VCaP (cell line): ENCODE measurements around the gene NECAB3.

ENCODE experiments used
- H3K27ac ChIP-seq: fragments of 450-650 bp; 2 replicates; pipeline ENCODE4 v1.5.1; 2017
- CTCF ChIP-seq: fragments of 450-650 bp; conservative IDR thresholded peaks from 2 replicates; pipeline ENCODE4 v1.5.1; 2017; ENCODE audit warnings: mild to moderate bottlenecking, moderate library complexity

NECAB3 gene

GRCh38 chr20:33647603-33648395 lies 26.4 kb downstream of the NECAB3 start:
- peak; percentile 39; the same call in 1 of the 2 replicates for TF ChIP-seq CTCF
- peak overlapping the region; percentile 99 for H3K27ac ChIP-seq

- H3K27ac ChIP-seq: peak overlapping the region; percentile 99
Measured at GRCh38 chr20:33646959-33647602, 27.1 kb downstream of the NECAB3 start.

- peak overlapping the region; percentile 99 for H3K27ac ChIP-seq
- no peak for TF ChIP-seq CTCF
Measured at GRCh38 chr20:33646191-33646590, 28.0 kb downstream of the NECAB3 start.

DNA sequence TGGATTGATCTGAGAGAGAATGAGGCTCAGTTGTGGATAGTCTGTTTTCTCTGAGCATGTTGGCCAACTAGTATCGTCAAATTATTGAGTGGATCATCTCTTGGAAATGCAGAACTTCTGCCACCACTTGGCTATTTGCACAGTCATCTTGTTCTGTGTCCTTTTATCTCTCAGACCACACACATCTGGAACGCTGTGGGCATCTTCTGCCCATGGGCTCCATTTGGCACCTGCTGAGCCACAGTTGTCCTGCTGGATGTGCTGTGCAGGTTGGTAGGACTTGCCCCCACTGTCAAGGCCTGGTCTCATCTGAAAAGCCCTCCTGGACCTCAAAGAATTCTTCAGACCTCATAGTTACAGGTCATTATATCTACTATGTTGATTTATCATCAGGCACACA lies 28.8 kb downstream of the NECAB3 start:
- peak overlapping the region; percentile 99 for H3K27ac ChIP-seq
- TF ChIP-seq CTCF: no peak

- no peak for TF ChIP-seq CTCF
- H3K27ac ChIP-seq: peak overlapping the region; percentile 99
Measured at GRCh38 chr20:33645072-33645358, 29.2 kb downstream of the NECAB3 start.

GRCh38 chr20:33644313-33645071 lies 29.7 kb downstream of the NECAB3 start:
- no peak for TF ChIP-seq CTCF
- peak overlapping the region; percentile 99 for H3K27ac ChIP-seq

GRCh38 chr20:33640287-33640686 lies 33.9 kb downstream of the NECAB3 start:
- H3K27ac ChIP-seq: peak overlapping the region; percentile 68; the same call in 1 of the 2 replicates
- no peak for TF ChIP-seq CTCF
